Ammon's horn (tissue), 1 donor: ENCODE results near the gene OPRD1.
"Not testable (repeated sequence)": the region's sequence is repeated elsewhere in the genome, so short reads cannot be mapped to it uniquely, and the experiment has no call there.

ENCODE experiments used
- DNase-seq: peaks from one replicate; pipeline ENCODE4 v3.0.0-alpha.2; 2016; ENCODE audit warnings: low spot score

The OPRD1 gene

DNA sequence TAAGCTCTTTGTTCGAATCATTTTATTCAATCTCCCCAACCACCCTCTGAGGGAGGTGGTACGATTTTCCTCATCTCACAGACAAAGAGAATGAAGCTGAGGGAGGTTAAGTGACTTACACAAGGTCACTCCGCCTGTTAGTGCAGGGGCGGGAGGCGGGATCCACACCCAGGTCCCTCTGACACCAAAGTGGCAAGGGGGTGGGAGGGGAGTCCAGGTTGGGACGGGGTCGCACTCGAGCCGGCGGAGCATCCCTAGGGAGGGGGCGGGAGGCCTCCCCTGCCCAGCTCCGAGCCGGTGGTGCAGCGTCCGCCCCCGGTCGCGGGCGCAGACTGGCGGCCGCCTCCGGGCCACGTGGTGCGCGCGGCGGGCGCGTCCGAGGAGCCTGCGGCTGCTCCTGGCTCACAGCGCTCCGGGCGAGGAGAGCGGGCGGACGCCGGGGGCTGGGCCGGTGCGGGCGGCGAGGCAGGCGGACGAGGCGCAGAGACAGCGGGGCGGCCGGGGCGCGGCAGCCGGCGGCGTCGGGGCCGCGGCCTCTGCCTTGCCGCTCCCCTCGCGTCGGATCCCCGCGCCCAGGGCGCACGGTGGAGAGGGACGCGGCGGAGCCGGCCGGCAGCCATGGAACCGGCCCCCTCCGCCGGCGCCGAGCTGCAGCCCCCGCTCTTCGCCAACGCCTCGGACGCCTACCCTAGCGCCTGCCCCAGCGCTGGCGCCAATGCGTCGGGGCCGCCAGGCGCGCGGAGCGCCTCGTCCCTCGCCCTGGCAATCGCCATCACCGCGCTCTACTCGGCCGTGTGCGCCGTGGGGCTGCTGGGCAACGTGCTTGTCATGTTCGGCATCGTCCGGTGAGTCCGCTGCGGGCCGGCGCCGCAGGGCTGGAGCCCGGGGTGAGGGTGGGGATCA lies at the start of gene OPRD1:
Gene OPRD1 (plus strand): TSS at position 405 of the 903 bp plus-strand sequence. CDS start 214 bp downstream, at position 619.
- no peak for DNase-seq

- DNase-seq, result no peak
These were observed 45.3 kb upstream of the OPRD1 start for GRCh38 chr1:28766532-28767183.

DNA sequence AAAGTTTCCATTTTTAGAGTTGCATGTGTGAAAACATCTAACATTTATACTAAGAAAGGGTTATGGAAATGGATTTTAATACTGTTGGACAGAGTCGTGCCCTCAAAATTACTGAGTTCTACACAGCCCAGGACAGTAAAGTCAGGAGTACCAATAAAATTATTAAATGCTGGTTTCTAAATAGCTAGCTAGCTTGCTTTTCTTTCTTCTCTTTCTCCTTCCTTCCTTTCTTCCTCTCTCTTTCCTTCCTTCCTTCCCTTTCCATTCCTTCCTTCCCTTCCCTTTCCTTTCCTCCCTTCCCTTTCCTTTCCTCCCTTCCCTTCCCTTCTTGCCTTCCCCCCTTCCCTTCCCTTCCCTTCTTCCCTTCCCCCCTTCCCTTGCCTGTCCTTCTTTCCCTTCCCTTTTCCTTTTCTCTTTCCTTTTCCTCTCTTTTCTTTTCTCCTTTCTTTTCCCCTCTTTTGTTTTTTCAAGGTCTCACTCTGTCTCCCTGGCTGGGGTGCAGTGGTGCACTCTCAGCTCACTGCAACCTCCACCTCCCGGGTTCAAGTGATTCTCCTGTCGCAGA lies 41.3 kb upstream of the OPRD1 start:
- no peak for DNase-seq

DNA sequence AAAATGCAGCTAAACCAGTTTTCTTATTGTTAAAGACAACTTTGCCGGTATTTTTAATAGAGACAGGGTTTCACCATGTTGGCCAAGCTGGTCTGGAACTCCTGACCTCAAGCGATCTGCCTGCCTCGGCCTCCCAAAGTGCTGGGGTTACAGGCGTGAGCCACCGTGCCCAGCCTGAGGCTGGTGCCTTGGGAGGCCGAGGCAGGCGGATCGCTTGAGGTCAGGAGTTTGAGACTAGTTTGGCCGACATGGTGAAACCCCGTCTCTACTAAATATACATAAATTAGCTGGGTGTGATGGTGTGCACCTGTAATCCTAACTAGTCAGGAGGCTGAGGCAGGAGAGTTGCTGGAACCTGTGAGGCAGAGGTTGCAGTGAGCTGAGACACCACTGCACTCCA lies 40.0 kb upstream of the OPRD1 start:
- not testable (repeated sequence) for DNase-seq

DNA sequence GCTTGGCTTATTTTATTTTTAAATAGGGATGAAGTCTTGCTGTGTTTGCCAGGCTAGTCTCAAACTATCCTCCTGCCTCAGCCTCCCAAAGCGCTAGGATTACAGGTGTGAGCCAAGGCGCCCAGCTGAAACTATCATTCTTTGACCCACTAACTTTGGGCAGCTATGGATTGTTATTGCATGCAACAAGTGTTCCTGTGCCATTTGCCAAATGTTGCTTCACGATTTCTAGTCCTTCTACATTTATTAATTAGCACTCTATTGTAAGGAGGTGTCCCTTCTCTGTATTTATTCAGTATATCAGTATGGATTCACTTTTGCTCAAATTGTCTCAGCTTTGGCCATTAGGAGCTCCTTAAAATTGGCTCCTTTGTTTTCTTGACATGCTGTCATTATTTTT lies 38.9 kb upstream of the OPRD1 start:
- DNase-seq, result no peak

- peak; percentile 49 for DNase-seq
These were observed 36.6 kb upstream of the OPRD1 start for GRCh38 chr1:28775121-28775942.

DNA sequence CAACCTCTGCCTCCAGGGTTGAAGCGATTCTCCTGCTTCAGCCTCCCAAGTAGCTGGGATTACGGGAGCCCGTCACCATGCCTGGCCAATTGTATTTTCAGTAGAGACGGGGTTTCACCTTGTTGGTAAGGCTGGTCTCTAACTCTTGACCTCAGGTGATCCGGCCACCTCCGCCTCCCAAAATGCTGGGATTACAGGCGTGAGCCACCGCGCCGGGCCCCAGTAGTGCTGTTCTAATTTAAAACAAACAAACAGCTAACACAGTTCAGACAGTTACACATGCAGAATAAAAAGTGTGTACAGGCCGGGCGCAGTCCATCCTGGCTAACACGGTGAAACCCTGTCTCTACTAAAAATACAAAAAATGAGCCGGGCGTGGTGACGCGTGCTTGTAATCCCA lies 35.6 kb upstream of the OPRD1 start:
- DNase-seq, result no peak

DNA sequence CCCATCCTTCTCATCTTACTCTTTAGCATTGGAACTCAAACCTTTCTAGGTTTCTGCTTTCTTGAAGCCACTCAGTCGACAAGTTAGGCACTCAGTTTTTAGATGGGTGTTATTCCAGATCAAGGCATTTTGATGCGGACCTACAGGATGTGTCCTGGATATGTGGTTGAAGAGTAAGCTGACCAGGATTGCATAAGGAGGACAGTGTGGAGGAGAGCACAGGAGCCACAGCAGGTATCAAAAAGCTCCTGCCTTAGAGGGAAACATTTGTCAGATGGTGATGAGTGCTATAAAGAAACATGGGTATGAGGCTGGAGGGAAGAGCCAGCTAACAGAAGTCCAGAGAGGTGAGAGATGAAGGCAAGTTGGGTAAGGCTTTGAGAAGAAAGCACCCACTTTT lies 33.9 kb upstream of the OPRD1 start:
- DNase-seq, result no peak

DNA sequence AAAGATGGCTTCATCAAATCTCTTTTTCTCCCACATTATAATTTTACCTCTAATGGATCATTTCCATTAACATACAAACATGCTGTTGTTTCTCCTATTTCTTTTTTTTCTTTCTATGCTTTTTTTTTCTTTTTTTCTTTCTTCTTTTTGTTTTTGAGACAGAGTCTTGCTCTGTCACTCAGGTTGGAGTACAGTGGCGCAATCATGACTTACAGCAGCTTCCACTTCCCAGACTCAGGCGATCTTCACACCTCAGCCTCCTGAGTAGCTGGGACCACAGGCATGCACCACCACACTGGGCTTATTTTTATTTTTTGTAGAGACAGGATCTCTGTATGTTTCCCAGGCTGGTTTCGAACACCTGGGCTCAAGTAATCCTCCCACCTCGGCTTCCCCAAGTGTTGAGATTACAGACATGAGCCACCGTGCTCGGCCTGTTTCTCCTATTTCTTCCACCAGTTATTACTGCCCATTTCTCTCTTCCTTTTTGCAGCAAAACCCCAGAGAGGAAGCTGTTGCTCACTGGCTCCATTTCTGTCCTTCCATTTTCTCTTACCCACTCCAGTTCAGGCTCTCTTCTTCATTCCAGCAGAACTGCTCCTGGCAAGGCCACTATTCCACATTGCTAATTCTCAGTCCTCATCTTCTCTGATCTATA lies 32.1 kb upstream of the OPRD1 start:
- no peak for DNase-seq

DNA sequence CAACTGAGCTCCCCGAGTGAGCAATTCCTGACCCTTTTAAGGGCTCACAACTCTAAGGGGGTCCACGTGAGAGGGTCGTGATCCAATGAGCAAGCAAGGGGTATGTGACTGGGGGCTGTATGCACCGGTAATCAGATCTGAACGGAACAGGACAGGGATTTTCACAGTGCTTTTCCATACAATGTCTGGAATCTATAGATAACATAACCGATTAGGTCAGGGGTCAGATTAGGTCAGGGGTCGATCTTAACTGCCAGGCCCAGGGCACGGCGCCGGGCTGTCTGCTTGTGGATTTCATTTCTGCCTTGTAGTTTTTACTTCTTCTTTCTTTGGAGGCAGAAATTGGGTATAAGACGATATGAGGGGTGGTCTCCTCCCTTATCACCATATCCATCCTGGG lies 30.7 kb upstream of the OPRD1 start:
- no peak for DNase-seq

DNA sequence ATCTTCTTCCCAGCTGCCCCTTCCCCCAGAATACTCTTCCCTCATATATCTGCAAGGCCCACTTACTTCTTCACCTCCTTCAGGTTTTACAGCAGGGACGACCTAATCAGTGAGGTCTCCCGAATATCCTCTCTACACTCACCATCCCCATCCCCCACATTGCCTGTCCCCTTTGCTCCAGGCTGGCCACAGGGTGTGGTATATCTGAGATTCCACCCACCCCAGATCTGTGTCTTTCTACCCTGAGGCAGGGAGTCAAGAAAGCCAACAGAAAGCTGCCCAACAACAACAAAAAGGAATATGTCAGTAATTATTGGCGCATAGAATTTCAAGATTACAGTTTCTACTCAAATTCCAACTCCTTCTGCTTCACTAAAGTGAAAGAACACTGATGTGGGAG lies 30.0 kb upstream of the OPRD1 start:
- no peak for DNase-seq

GRCh38 chr1:28783363-28783762 lies 28.6 kb upstream of the OPRD1 start:
- DNase-seq, result no peak

DNA sequence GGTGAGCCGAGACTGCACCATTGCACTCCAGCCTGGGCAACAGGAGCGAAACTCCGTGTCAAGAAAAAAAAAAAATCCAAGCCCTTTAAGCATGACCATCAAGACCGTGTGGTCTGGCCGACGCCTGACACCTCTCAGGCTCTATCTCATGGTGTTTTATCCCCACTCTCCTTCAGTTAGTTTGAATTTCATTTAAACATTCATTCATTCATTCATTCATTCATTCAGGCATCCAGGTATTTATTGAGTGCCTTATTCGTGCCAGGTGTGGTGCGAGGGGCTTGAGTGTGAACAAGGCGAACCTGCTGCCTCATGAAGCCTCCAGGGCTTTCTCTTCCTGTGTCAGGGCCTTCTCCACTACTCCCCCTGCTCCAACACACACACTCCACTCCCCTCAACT lies 22.6 kb upstream of the OPRD1 start:
- no peak for DNase-seq

GRCh38 chr1:28789816-28790215 lies 22.2 kb upstream of the OPRD1 start:
- DNase-seq, result no peak

DNA sequence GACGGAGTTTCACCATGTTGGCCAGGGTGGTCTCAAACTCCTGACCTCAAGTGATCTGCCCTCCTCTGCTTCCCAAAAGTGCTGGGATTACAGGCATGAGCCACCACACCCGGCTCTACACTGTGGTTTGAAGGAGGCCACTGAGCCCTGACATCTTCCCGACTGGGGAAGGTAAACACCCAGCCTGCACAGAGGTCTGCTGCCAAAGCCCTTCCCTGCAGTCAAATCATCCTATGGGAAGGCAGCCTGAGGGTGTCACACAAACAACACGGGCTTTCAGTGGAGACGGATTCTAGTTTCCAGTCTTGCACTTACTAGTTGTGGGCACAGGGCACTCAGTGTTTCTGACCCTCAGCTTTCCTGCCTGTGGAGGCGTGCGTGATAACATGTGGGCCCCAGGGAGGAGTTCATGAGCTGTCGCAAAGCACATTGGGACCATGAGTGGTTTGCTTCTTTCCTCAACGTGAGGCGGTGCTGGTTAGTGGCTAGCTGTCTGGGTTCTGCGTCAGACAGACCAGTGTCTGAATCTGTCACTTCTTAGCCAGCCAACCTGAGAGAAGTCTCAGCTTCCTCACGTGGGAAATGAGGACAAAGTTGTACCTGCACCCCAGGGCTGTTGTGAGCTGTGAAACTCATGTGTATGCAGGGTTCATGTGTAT lies 21.5 kb upstream of the OPRD1 start:
- no peak for DNase-seq

GRCh38 chr1:28791929-28792328 lies 20.0 kb upstream of the OPRD1 start:
- DNase-seq, result not testable (repeated sequence)

- no peak for DNase-seq
These were observed 19.3 kb upstream of the OPRD1 start for GRCh38 chr1:28792644-28793121.

DNA sequence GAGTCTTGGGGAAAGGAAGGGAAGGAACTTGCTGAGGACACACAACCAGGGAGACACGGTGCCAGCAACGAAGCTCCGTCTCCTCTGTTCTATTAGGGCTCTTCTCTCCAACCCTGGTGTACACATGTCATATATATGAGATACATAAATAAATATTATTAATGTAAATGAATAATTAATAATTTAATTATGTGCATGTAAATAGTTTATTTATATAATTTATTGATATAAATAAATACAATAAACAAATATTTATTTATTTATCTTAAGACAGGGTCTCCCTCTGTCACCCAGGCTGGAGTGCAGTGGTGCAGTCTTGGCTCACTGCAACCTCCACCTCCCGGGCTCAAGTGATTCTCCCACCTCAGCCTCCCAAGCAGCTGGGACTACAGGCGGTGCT lies 17.4 kb upstream of the OPRD1 start:
- DNase-seq, result not testable (repeated sequence)

DNA sequence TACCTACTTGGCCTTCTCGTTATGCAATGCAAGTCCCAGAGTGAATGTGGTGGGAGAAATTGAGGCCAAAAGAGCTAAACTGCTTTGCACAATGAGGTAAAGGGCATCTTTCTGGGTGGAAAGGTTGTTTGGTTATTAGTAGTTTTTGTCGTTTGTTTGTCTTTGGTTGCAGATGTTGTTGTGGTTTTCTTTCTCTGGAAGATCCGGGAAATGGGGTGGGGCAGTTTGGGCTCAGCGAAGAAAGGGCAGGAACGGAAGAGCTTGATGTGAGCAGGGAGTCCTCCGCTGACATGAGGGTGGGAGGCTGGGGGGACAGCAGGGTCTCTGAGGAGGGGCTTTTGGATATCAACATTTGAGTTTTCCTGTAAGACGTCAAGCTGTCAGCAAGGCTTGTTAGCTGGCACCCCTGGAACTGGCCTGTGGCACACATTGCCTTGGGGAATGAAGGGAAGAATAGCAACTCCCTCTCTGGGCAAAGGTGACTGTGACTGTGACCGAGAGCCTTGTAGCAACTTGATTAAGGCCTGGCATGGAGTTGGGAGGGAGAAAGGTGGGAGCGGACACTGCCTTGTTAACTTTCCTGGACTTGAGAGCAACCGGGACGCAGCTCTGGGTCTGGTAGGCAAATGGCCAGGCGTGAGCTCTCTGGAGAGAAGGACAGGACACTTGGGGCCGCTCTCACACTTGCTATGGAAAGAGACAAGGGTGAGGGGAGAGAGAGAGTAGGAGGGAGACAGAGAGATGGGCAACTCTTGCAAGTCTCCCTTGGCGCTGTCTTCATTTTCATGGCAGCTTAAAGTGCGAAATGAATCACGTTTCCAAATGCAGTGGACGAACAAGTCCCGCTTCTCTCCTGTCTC lies 15.4 kb upstream of the OPRD1 start:
- DNase-seq, result no peak

GRCh38 chr1:28800324-28800723 lies 11.6 kb upstream of the OPRD1 start:
- DNase-seq, result no peak
